Subcutaneous abdominal adipose tissue (tissue), 5 donors: ENCODE data around the gene MLH3.

ENCODE experiments used
- H3K27ac ChIP-seq: one replicate; pipeline ENCODE4 v1.7.0; 2013; ENCODE audit warnings: low read depth, mild to moderate bottlenecking, inconsistent platforms, low read length, moderate library complexity
- H3K27me3 ChIP-seq, 5 donors: one replicate each; pipeline ENCODE4 v1.7.0; 2013; ENCODE audit warnings: low read length in 5 of 5, inconsistent platforms in 1 of 5; ENCODE audit not compliant: control insufficient read depth in 5 of 5, insufficient read depth in 4 of 5
- H3K36me3 ChIP-seq, 5 donors: one replicate each; pipeline ENCODE4 v1.7.0; 2013; ENCODE audit warnings: low read length in 5 of 5; ENCODE audit not compliant: control insufficient read depth in 5 of 5, insufficient read depth in 5 of 5
- H3K4me1 ChIP-seq, 5 donors: one replicate each; pipeline ENCODE4 v1.7.0; 2013; ENCODE audit warnings: low read length in 5 of 5, mild to moderate bottlenecking in 3 of 5, moderate library complexity in 1 of 5; ENCODE audit not compliant: control insufficient read depth in 5 of 5, insufficient read depth in 5 of 5
- H3K4me3 ChIP-seq, 5 donors: one replicate each; pipeline ENCODE4 v1.7.0; 2013; ENCODE audit warnings: low read length in 5 of 5, low read depth in 1 of 5
- H3K9ac ChIP-seq, 5 donors: one replicate each; pipeline ENCODE4 v1.7.0; 2013; ENCODE audit warnings: low read length in 5 of 5, mild to moderate bottlenecking in 4 of 5, moderate library complexity in 3 of 5
- H3K9me3 ChIP-seq, 5 donors: one replicate each; pipeline ENCODE4 v1.7.0; 2013; ENCODE audit warnings: low read length in 5 of 5; ENCODE audit not compliant: control insufficient read depth in 5 of 5
- donor health status: healthy.
- donor health status: healthy.
- donor health status: healthy.
- donor health status: healthy.
- donor health status: healthy.

Gene MLH3

GRCh38 chr14:75042035-75042434 lies 9.2 kb downstream of the MLH3 start:
- Histone ChIP-seq H3K27ac (no peak overlapping the region), H3K4me3 (no peak overlapping the region), H3K4me1 (peaks cover 0 to 14% (median 9%) of the 10 kb centered on the region in 5 donors), H3K9ac (no peak overlapping the region), H3K9me3 (no peaks in the 10 kb centered on the region), H3K36me3 (peaks cover 2 to 18% (median 9%) of the 10 kb centered on the region in 5 donors), H3K27me3 (no peaks in the 10 kb centered on the region)

- Histone ChIP-seq H3K27me3 (no peaks in the 10 kb centered on the region), H3K27ac (no peak overlapping the region), H3K4me1 (peaks cover 0 to 14% (median 9%) of the 10 kb centered on the region in 5 donors), H3K36me3 (peaks cover 2 to 18% (median 11%) of the 10 kb centered on the region in 5 donors), H3K9ac (no peak overlapping the region), H3K4me3 (no peak overlapping the region), H3K9me3 (no peaks in the 10 kb centered on the region)
Measured at GRCh38 chr14:75041613-75042012, 9.7 kb downstream of the MLH3 start.

- no peaks in the 10 kb centered on the region for H3K9me3 ChIP-seq
- no peak overlapping the region for H3K27ac ChIP-seq
- H3K4me3 ChIP-seq: no peak overlapping the region
- peaks cover 2 to 19% (median 11%) of the 10 kb centered on the region in 5 donors for H3K36me3 ChIP-seq
- no peaks in the 10 kb centered on the region for H3K27me3 ChIP-seq
- no peak overlapping the region for H3K9ac ChIP-seq
- peaks cover 0 to 14% (median 10%) of the 10 kb centered on the region in 5 donors for H3K4me1 ChIP-seq
Measured at GRCh38 chr14:75040959-75041358, 10.3 kb downstream of the MLH3 start.

GRCh38 chr14:75040507-75040906 lies 10.8 kb downstream of the MLH3 start:
- Histone ChIP-seq H3K36me3 (peaks cover 2 to 19% (median 11%) of the 10 kb centered on the region in 5 donors), H3K27me3 (no peaks in the 10 kb centered on the region), H3K9me3 (no peaks in the 10 kb centered on the region), H3K9ac (no peak overlapping the region), H3K4me1 (peaks cover 0 to 15% (median 10%) of the 10 kb centered on the region in 5 donors), H3K4me3 (no peak overlapping the region), H3K27ac (no peak overlapping the region)

GRCh38 chr14:75032939-75033338 lies 18.3 kb downstream of the MLH3 start:
- peaks cover 0 to 6% (median 0%) of the 10 kb centered on the region in 5 donors for H3K4me1 ChIP-seq

GRCh38 chr14:75030147-75030546 lies 21.1 kb downstream of the MLH3 start:
- H3K27ac ChIP-seq: no peak overlapping the region

More at GRCh38 chr14:75032939-75033338, 18.3 kb downstream of the MLH3 start:
- Histone ChIP-seq H3K4me3 (no peak overlapping the region), H3K9me3 (no peaks in the 10 kb centered on the region), H3K36me3 (peaks cover 21 to 55% (median 27%) of the 10 kb centered on the region in 5 donors), H3K9ac (no peak overlapping the region), H3K27me3 (no peaks in the 10 kb centered on the region), H3K27ac (no peak overlapping the region)

GRCh38 chr14:75025876-75026275 lies 25.4 kb downstream of the MLH3 start:
- Histone ChIP-seq H3K9ac (no peak overlapping the region), H3K27ac (no peak overlapping the region), H3K27me3 (no peaks in the 10 kb centered on the region), H3K4me1 (no peaks in the 10 kb centered on the region), H3K36me3 (peaks cover 30 to 44% (median 37%) of the 10 kb centered on the region in 5 donors), H3K9me3 (no peaks in the 10 kb centered on the region), H3K4me3 (no peak overlapping the region)

More at GRCh38 chr14:75030147-75030546, 21.1 kb downstream of the MLH3 start:
- H3K27me3 ChIP-seq: no peaks in the 10 kb centered on the region
- H3K4me3 ChIP-seq: no peak overlapping the region
- H3K4me1 ChIP-seq: no peaks in the 10 kb centered on the region
- peaks cover 28 to 59% (median 31%) of the 10 kb centered on the region in 5 donors for H3K36me3 ChIP-seq
- no peaks in the 10 kb centered on the region for H3K9me3 ChIP-seq
- H3K9ac ChIP-seq: no peak overlapping the region

GRCh38 chr14:75025082-75025481 lies 26.2 kb downstream of the MLH3 start:
- Histone ChIP-seq H3K27me3 (no peaks in the 10 kb centered on the region), H3K36me3 (peaks cover 28 to 44% (median 29%) of the 10 kb centered on the region in 5 donors), H3K4me1 (no peaks in the 10 kb centered on the region), H3K9ac (no peak overlapping the region), H3K4me3 (no peak overlapping the region), H3K27ac (no peak overlapping the region), H3K9me3 (no peaks in the 10 kb centered on the region)

- H3K27me3 ChIP-seq: no peaks in the 10 kb centered on the region
- peaks cover 33 to 47% (median 37%) of the 10 kb centered on the region in 5 donors for H3K36me3 ChIP-seq
- no peaks in the 10 kb centered on the region for H3K4me1 ChIP-seq
- no peaks in the 10 kb centered on the region for H3K9me3 ChIP-seq
- no peak overlapping the region for H3K4me3 ChIP-seq
- no peak overlapping the region for H3K27ac ChIP-seq
- H3K9ac ChIP-seq: no peak overlapping the region
Measured at GRCh38 chr14:75023108-75023507, 28.2 kb downstream of the MLH3 start.

GRCh38 chr14:75022655-75023054 lies 28.6 kb downstream of the MLH3 start:
- no peaks in the 10 kb centered on the region for H3K27me3 ChIP-seq
- no peaks in the 10 kb centered on the region for H3K9me3 ChIP-seq
- H3K4me3 ChIP-seq: no peak overlapping the region
- H3K9ac ChIP-seq: no peak overlapping the region
- no peaks in the 10 kb centered on the region for H3K4me1 ChIP-seq
- H3K36me3 ChIP-seq: peaks cover 37 to 51% (median 39%) of the 10 kb centered on the region in 5 donors
- no peak overlapping the region for H3K27ac ChIP-seq
